IMR-90 (cell line): ENCODE measurements around the gene CCL13. TPM values are rescaled to one million over a fixed set of nuclear protein-coding genes. Genes with fewer than 3 reads are reported as not detected.

Experiments
- ATAC-seq: fragments of 200-7000 bp; cut with Tn5 transposase; 2 replicates; pipeline ENCODE4 v1.9.1; 2020; ENCODE audit warnings: low read depth, mild to moderate bottlenecking, moderate library complexity
- BruUV-seq: library from RNA; stranded (reverse); fragments of 400-500 nt; replicated peaks from 2 replicates; lab custom pipeline; 2021; lab: Mats Ljungman, UMichigan
- CTCF ChIA-PET: fragments of 300-600 bp; formaldehyde crosslinking; extraction: SDS; loops from one replicate; lab custom pipeline; 2021; ENCODE audit warnings: antibody characterized with exemption; lab: Yijun Ruan, JAX
- POLR2A ChIA-PET: fragments of 300-600 bp; sonication (Branson Sonifier 250); formaldehyde crosslinking; loops from one replicate; lab custom pipeline; 2022; ENCODE audit warnings: antibody characterized with exemption; ENCODE audit not compliant: unreplicated experiment; lab: Charles Lee
- DNase-seq: peaks from one replicate; pipeline ENCODE4 v3.0.0; 2013
- H2AFZ ChIP-seq: replicated peaks from 2 replicates; pipeline ENCODE3; 2013; ENCODE audit warnings: low read length, mild to moderate bottlenecking; ENCODE audit not compliant: poor library complexity
- H2AK5ac ChIP-seq: 2 replicates; pipeline ENCODE4 v1.6.1; 2013; ENCODE audit warnings: low read depth, low read length, inconsistent platforms
- H2AK9ac ChIP-seq: replicated peaks from 2 replicates; pipeline ENCODE3; 2013; ENCODE audit warnings: mild to moderate bottlenecking, low read depth, low read length, moderate library complexity; ENCODE audit not compliant: poor library complexity
- H2BK120ac ChIP-seq: 2 replicates; pipeline ENCODE4 v1.6.1; 2013; ENCODE audit warnings: low read depth, low read length, inconsistent platforms
- H2BK15ac ChIP-seq: 3 replicates; pipeline ENCODE4 v1.6.1; 2013; ENCODE audit warnings: low read depth, low read length, inconsistent platforms
- H2BK20ac ChIP-seq: 2 replicates; pipeline ENCODE4 v1.6.1; 2013; ENCODE audit warnings: low read depth, mild to moderate bottlenecking, inconsistent platforms, low read length, moderate library complexity
- H2BK5ac ChIP-seq: 2 replicates; pipeline ENCODE4 v1.6.1; 2013; ENCODE audit warnings: mild to moderate bottlenecking, low read depth, low read length, inconsistent platforms; ENCODE audit not compliant: poor library complexity, severe bottlenecking
- H3K14ac ChIP-seq: replicated peaks from 2 replicates; pipeline ENCODE4 v1.6.1; 2013; ENCODE audit warnings: low read depth, low read length, inconsistent platforms
- H3K18ac ChIP-seq: 2 replicates; pipeline ENCODE4 v1.6.1; 2013; ENCODE audit warnings: low read depth, low read length, control low read depth
- H3K23ac ChIP-seq: 2 replicates; pipeline ENCODE4 v1.6.1; 2013; ENCODE audit warnings: low read depth, low read length, inconsistent platforms
- H3K27ac ChIP-seq: 2 replicates; pipeline ENCODE4 v1.5.1; 2013; ENCODE audit warnings: mild to moderate bottlenecking, control low read depth, low read length; ENCODE audit not compliant: insufficient read depth
- H3K27me3 ChIP-seq: 2 replicates; pipeline ENCODE4 v1.6.1; 2013; ENCODE audit warnings: low read length; ENCODE audit not compliant: control insufficient read depth, insufficient read depth
- H3K36me3 ChIP-seq: 2 replicates; pipeline ENCODE4 v1.6.1; 2013; ENCODE audit warnings: low read length, mixed read lengths; ENCODE audit not compliant: control insufficient read depth, insufficient read depth
- H3K4ac ChIP-seq: 2 replicates; pipeline ENCODE4 v1.6.1; 2013; ENCODE audit warnings: low read depth, low read length, inconsistent platforms
- H3K4me1 ChIP-seq: 2 replicates; pipeline ENCODE4 v1.6.1; 2013; ENCODE audit warnings: low read length, mixed read lengths; ENCODE audit not compliant: control insufficient read depth, insufficient read depth
- H3K4me2 ChIP-seq: 2 replicates; pipeline ENCODE4 v1.6.1; 2013; ENCODE audit warnings: low read depth, mild to moderate bottlenecking, control low read depth, low read length, moderate library complexity
- H3K4me3 ChIP-seq: 2 replicates; pipeline ENCODE4 v1.5.1; 2013; ENCODE audit warnings: low read depth, mild to moderate bottlenecking, control low read depth, low read length, moderate library complexity; ENCODE audit not compliant: insufficient read depth
- H3K56ac ChIP-seq: 2 replicates; pipeline ENCODE4 v1.6.1; 2013; ENCODE audit warnings: low read length, inconsistent platforms; ENCODE audit not compliant: insufficient read depth; ENCODE audit errors: extremely low read depth
- H3K79me1 ChIP-seq, 2 experiments: 2 replicates each; pipeline ENCODE4 v1.6.1; 2013; ENCODE audit warnings: low read length in 2 of 2, inconsistent platforms in 1 of 2, low read depth in 1 of 2
- H3K9ac ChIP-seq: 2 replicates; pipeline ENCODE4 v1.6.1; 2013; ENCODE audit warnings: low read depth, low read length, control low read depth
- H3K9me1 ChIP-seq: 2 replicates; pipeline ENCODE4 v1.6.1; 2013; ENCODE audit warnings: low read length, inconsistent platforms; ENCODE audit not compliant: insufficient read depth
- H3K9me3 ChIP-seq: 2 replicates; pipeline ENCODE4 v1.6.1; 2013; ENCODE audit warnings: low read length; ENCODE audit not compliant: control insufficient read depth, insufficient read depth
- H4K20me1 ChIP-seq: 2 replicates; pipeline ENCODE4 v1.6.1; 2013; ENCODE audit warnings: low read length, inconsistent platforms; ENCODE audit not compliant: insufficient read depth
- H4K5ac ChIP-seq: 2 replicates; pipeline ENCODE4 v1.6.1; 2013; ENCODE audit warnings: mild to moderate bottlenecking, low read depth, low read length, control low read depth
- H4K8ac ChIP-seq, 2 experiments: 2 replicates each; pipeline ENCODE4 v1.6.1; 2013; ENCODE audit warnings: low read depth in 2 of 2, low read length in 2 of 2, control low read depth in 1 of 2, inconsistent platforms in 1 of 2
- H4K91ac ChIP-seq: 2 replicates; pipeline ENCODE4 v1.6.1; 2013; ENCODE audit warnings: low read depth, low read length, inconsistent platforms; ENCODE audit not compliant: insufficient read depth
- BHLHE40 ChIP-seq: fragments of 150-350 bp; IDR thresholded peaks from 2 replicates; pipeline ENCODE4 v1.6.1; 2016; ENCODE audit warnings: mild to moderate bottlenecking, low read depth, low read length
- CEBPB ChIP-seq: IDR thresholded peaks from 2 replicates; pipeline ENCODE4 v1.6.1; 2012; ENCODE audit warnings: low read depth, low read length, improper control_type of control experiment
- MAFK ChIP-seq: IDR thresholded peaks from 2 replicates; pipeline ENCODE4 v1.6.1; 2012; ENCODE audit warnings: low read depth, low read length, improper control_type of control experiment
- MAZ ChIP-seq: IDR thresholded peaks from 2 replicates; pipeline ENCODE4 v1.6.1; 2012; ENCODE audit warnings: low read depth, mild to moderate bottlenecking, low read length, improper control_type of control experiment, moderate library complexity, borderline replicate concordance
- MXI1 ChIP-seq: IDR thresholded peaks from 2 replicates; pipeline ENCODE4 v1.6.1; 2012; ENCODE audit warnings: low read depth, mild to moderate bottlenecking, low read length, moderate library complexity, borderline replicate concordance
- POLR2A ChIP-seq: IDR thresholded peaks from 2 replicates; pipeline ENCODE4 v1.6.1; 2012; ENCODE audit warnings: mild to moderate bottlenecking, low read depth, low read length
- RAD21 ChIP-seq: IDR thresholded peaks from 2 replicates; pipeline ENCODE4 v1.6.1; 2012; ENCODE audit warnings: low read length, improper control_type of control experiment
- RCOR1 ChIP-seq: IDR thresholded peaks from 2 replicates; pipeline ENCODE4 v1.6.1; 2012; ENCODE audit warnings: mild to moderate bottlenecking, low read length, improper control_type of control experiment; ENCODE audit not compliant: insufficient replicate concordance
- RFX5 ChIP-seq: IDR thresholded peaks from 2 replicates; pipeline ENCODE4 v1.8.0; 2012; ENCODE audit warnings: low read depth, mild to moderate bottlenecking, low read length, moderate library complexity
- SMC3 ChIP-seq: fragments of 150-350 bp; IDR thresholded peaks from 2 replicates; pipeline ENCODE4 v1.6.1; 2016; ENCODE audit warnings: low read depth, mild to moderate bottlenecking, antibody characterized with exemption, low read length, moderate library complexity
- WGBS, 2 experiments: methylation state at CpG; one replicate each; pipeline versions ENCODE4 v1.1.5 to v1.1.7; 2013; ENCODE audit warnings: missing lambda C conversion rate in 2 of 2; ENCODE audit not compliant: insufficient read length in 1 of 2; ENCODE audit errors: extremely low coverage in 2 of 2; 5-methylcytosine and 5-hydroxymethylcytosine counted together
- dilution Hi-C: fragments of 300-500 bp; cut with HindIII; formaldehyde crosslinking; loops from one replicate; pipeline ENCODE4 v1.14.3; 2018; ENCODE audit warnings: low sequenced_read_pairs; ENCODE audit not compliant: unreplicated experiment
- in situ Hi-C: fragments of 300-500 bp; cut with MboI; formaldehyde crosslinking; loops from 3 replicates; pipeline ENCODE4 v1.14.3; 2019; ENCODE audit warnings: low sequenced_read_pairs, inconsistent platforms, mixed read lengths
- intact Hi-C: fragments of 100-400 bp; cut with micrococcal nuclease; formaldehyde crosslinking; loops from 2 replicates; pipeline ENCODE4 v1.10.0; 2022
- polyA plus RNA-seq, 3 experiments: library from polyadenylated mRNA; depleted of rRNA; stranded (reverse); fragments of >200 nt; gene quantifications; 2 replicates each; pipeline ENCODE4 v1.2.3, GENCODE V29; 2012; ENCODE audit warnings: low replicate concordance in 1 of 3
- total RNA-seq: library from RNA; depleted of rRNA; stranded (reverse); fragments of >200 nt; gene quantifications from 2 replicates; pipeline ENCODE4 v1.2.3, GENCODE V29; 2012
- TF ChIP-seq, protein P1 (sequence below): fragments of 150-350 bp; IDR thresholded peaks from 2 replicates; pipeline ENCODE4 v1.6.1; 2017; ENCODE audit warnings: mild to moderate bottlenecking, antibody characterized with exemption, low read length, low read depth
- TF ChIP-seq, protein P2 (sequence below): conservative IDR thresholded peaks from 2 replicates; pipeline ENCODE4 v1.5.1; 2012; ENCODE audit warnings: mild to moderate bottlenecking, low read depth, low read length, improper control_type of control experiment
- TF ChIP-seq, protein P3 (sequence below): fragments of 150-350 bp; IDR thresholded peaks from 2 replicates; pipeline ENCODE4 v1.6.1; 2016; ENCODE audit warnings: low read depth, mild to moderate bottlenecking, low read length, moderate library complexity, borderline replicate concordance

Gene CCL13
- total and polyA plus RNA-seq, 2 of the 4 experiments (the other 2 are of a cell fraction) = 0.18 TPM; not detected in 1

DNA sequence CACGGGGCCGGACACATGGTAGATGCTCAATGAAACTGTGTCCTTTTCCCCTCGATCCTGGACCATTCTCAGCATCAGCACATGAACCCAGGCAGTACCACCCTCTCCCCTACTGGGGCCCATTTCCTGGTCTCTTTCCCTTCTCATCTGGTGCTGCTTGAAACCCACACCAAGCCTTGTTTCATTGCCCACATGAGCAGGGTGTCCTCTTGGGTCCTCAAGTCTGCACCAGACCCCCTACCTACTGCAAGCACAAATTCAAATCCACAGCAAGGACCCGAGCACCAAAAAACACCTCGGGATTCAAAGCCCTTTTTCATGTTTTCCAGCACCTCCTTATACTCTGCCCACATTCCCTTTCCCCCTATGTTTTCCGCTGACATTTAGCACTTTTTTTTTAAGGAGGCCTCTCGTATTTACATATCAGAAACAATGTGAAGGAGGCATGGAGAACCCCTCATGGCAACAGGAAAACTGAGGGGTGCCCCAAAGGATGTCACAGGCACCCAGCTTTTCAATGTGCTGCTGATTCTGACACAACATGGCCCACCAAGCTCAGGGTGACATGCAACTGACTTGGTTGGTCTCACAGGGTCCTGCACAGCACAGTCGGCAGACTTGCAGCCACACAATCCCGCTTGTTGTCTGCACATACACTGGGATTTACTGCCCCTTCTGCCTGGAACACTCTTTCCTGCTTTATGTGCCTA lies 11.4 kb downstream of the CCL13 start:
- no peak overlapping the region for H3K27ac ChIP-seq
- no peak for TF ChIP-seq RCOR1
- TF ChIP-seq, protein P1, sequence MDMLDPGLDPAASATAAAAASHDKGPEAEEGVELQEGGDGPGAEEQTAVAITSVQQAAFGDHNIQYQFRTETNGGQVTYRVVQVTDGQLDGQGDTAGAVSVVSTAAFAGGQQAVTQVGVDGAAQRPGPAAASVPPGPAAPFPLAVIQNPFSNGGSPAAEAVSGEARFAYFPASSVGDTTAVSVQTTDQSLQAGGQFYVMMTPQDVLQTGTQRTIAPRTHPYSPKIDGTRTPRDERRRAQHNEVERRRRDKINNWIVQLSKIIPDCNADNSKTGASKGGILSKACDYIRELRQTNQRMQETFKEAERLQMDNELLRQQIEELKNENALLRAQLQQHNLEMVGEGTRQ = no peak
- no peak for TF ChIP-seq RFX5
- no peak for TF ChIP-seq MAZ
- no peak for TF ChIP-seq SMC3
- TF ChIP-seq, protein P2, sequence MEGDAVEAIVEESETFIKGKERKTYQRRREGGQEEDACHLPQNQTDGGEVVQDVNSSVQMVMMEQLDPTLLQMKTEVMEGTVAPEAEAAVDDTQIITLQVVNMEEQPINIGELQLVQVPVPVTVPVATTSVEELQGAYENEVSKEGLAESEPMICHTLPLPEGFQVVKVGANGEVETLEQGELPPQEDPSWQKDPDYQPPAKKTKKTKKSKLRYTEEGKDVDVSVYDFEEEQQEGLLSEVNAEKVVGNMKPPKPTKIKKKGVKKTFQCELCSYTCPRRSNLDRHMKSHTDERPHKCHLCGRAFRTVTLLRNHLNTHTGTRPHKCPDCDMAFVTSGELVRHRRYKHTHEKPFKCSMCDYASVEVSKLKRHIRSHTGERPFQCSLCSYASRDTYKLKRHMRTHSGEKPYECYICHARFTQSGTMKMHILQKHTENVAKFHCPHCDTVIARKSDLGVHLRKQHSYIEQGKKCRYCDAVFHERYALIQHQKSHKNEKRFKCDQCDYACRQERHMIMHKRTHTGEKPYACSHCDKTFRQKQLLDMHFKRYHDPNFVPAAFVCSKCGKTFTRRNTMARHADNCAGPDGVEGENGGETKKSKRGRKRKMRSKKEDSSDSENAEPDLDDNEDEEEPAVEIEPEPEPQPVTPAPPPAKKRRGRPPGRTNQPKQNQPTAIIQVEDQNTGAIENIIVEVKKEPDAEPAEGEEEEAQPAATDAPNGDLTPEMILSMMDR = no peak
- TF ChIP-seq MAFK = no peak
- TF ChIP-seq BHLHE40 = no peak
- TF ChIP-seq, protein P3, sequence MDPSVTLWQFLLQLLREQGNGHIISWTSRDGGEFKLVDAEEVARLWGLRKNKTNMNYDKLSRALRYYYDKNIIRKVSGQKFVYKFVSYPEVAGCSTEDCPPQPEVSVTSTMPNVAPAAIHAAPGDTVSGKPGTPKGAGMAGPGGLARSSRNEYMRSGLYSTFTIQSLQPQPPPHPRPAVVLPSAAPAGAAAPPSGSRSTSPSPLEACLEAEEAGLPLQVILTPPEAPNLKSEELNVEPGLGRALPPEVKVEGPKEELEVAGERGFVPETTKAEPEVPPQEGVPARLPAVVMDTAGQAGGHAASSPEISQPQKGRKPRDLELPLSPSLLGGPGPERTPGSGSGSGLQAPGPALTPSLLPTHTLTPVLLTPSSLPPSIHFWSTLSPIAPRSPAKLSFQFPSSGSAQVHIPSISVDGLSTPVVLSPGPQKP = no peak
- TF ChIP-seq POLR2A = no peak
- no peak for TF ChIP-seq CEBPB
- no peak for TF ChIP-seq MXI1
- no peak for TF ChIP-seq RAD21
- H3K9me3 ChIP-seq = no peaks in the 10 kb centered on the region
- no peak overlapping the region for H3K23ac ChIP-seq
- no peak overlapping the region for H2BK120ac ChIP-seq
- H3K9me1 ChIP-seq = no peaks in the 10 kb centered on the region
- H3K4me1 ChIP-seq = no peaks in the 10 kb centered on the region
- intact Hi-C loops = no loop called here
- no peak overlapping the region for H2BK15ac ChIP-seq
- H3K27me3 ChIP-seq = peaks cover 22% of the 10 kb centered on the region
- DNase-seq (no peak), ATAC-seq (no peak)
- ChIA-PET POLR2A (no interaction called here), CTCF (interaction anchor here (0.8 kb wide), 1 partner anchor 167 kb away, joined by 4 read pairs; no protein-coding TSS in a partner anchor)
- H2AK9ac ChIP-seq = no peak overlapping the region
- no peak overlapping the region for H2BK5ac ChIP-seq
- no peaks in the 10 kb centered on the region for H4K20me1 ChIP-seq
- no TSS peak for BruUV-seq
- WGBS, 2 experiments = 60% methylated on average over 3 of the region's 9 CpGs; no CpG with 5 or more reads in 1 of the 2 experiments
- no peak overlapping the region for H3K56ac ChIP-seq
- H3K36me3 ChIP-seq = no peaks in the 10 kb centered on the region
- no peak overlapping the region for H3K18ac ChIP-seq
- no peak overlapping the region for H2AK5ac ChIP-seq
- H3K4me3 ChIP-seq = no peak overlapping the region
- H4K91ac ChIP-seq = no peak overlapping the region
- no peak overlapping the region for H3K9ac ChIP-seq
- no peak overlapping the region for H3K4me2 ChIP-seq
- in situ Hi-C loops = loop anchor here (10.0 kb wide), 1 partner anchor 593 kb away; no protein-coding TSS in a partner anchor
- H3K79me1 ChIP-seq = no peaks in the 10 kb centered on the region
- dilution Hi-C loops = no loop called here
- no peak overlapping the region for H3K4ac ChIP-seq
- no peak overlapping the region for H4K8ac ChIP-seq
- H2AFZ ChIP-seq = no peak overlapping the region
- no peak overlapping the region for H4K5ac ChIP-seq
- no peak overlapping the region for H3K14ac ChIP-seq
- H2BK20ac ChIP-seq = no peak overlapping the region
